Neutrophil (primary cell): Measurements from ENCODE around the gene RANBP1.

Experiments
- H3K27ac ChIP-seq: fragments of 200-600 bp; sonication (generic); 2 replicates; pipeline ENCODE4 v1.5.1; 2016; ENCODE audit warnings: mild to moderate bottlenecking, moderate library complexity
- H3K27me3 ChIP-seq: fragments of 200-600 bp; sonication (generic); 2 replicates; pipeline ENCODE4 v1.6.0; 2016; ENCODE audit warnings: mild to moderate bottlenecking
- H3K36me3 ChIP-seq: fragments of 200-600 bp; sonication (generic); 2 replicates; pipeline ENCODE4 v1.5.1; 2017
- H3K4me1 ChIP-seq, 2 experiments: fragments of 200-600 bp in 1 of 2; sonication (generic) in 1 of 2; 1 replicate in 1 of 2; 2 replicates in 1 of 2; pipeline versions ENCODE4 v1.5.1 to v1.6.1; 2013 to 2016; ENCODE audit warnings: low read depth in 1 of 2, low read length in 1 of 2, mild to moderate bottlenecking in 1 of 2, moderate library complexity in 1 of 2; ENCODE audit not compliant: control insufficient read depth in 1 of 2, insufficient read depth in 1 of 2
- H3K4me3 ChIP-seq, 2 experiments: fragments of 200-600 bp in 1 of 2; sonication (generic) in 1 of 2; 1 replicate in 1 of 2; 2 replicates in 1 of 2; pipeline ENCODE4 v1.5.1; 2013 to 2016; ENCODE audit warnings: low read depth in 1 of 2, low read length in 1 of 2, mild to moderate bottlenecking in 1 of 2, moderate library complexity in 1 of 2
- H3K9me3 ChIP-seq: fragments of 200-600 bp; sonication (generic); 2 replicates; pipeline ENCODE4 v1.5.1; 2016
- TF ChIP-seq, protein P1 (sequence below): fragments of 200-600 bp; sonication (generic); IDR thresholded peaks from 2 replicates; pipeline ENCODE4 v1.5.1; 2016; ENCODE audit warnings: antibody characterized with exemption

Gene RANBP1

DNA sequence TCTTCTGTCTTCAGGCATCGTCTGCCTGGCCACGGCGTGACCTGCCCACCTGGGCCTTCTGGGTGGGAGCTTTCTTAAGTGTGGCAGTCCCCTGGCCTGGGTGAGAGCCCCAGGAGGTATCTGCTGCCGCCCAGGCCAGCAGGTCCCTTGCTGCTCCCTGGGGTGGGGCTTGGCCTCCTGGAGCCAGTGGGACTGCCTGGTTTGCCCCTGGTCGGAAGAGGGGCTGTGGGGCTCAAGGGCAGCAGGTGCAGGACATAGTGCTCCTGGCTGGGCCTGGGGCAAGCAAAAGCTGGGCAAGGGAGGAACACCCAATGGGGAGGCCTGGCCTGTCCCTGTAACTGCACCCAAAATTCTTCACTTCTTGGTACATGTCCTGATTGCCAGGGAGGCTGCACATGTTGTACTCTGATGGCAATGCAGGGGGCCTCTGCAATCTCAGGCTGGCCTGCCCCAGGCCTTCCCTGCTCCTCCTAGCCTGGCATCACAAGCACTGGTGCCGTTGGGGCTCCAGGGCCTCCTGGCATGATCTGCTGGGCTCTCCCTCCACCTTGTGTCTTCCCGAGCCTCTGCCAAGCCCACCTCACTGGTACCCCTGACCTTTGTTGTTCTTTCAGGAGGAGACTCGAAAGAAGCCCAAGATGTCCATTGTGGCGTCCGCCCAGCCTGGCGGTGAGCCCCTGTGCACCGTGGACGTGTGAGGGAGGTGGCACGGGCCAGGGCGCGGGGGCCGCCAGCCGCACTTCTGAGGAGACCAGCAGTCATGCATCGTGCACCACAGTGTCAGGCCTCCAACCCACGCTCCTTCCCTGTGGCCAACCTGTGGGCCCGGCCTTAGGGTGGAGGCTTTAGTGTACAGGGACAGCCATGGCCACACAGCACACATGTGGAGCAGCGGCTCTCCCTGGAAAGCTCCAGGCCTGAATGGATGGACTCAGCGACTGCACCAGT, 6.2 kb upstream of the RANBP1 start:
- Histone ChIP-seq H3K36me3 (peaks cover 95% of the 10 kb centered on the region), H3K4me3 (no peak overlapping the region), H3K27me3 (no peaks in the 10 kb centered on the region), H3K27ac (no peak overlapping the region), H3K4me1 (no peaks in the 10 kb centered on the region), H3K9me3 (no peaks in the 10 kb centered on the region)
- TF ChIP-seq, protein P1, sequence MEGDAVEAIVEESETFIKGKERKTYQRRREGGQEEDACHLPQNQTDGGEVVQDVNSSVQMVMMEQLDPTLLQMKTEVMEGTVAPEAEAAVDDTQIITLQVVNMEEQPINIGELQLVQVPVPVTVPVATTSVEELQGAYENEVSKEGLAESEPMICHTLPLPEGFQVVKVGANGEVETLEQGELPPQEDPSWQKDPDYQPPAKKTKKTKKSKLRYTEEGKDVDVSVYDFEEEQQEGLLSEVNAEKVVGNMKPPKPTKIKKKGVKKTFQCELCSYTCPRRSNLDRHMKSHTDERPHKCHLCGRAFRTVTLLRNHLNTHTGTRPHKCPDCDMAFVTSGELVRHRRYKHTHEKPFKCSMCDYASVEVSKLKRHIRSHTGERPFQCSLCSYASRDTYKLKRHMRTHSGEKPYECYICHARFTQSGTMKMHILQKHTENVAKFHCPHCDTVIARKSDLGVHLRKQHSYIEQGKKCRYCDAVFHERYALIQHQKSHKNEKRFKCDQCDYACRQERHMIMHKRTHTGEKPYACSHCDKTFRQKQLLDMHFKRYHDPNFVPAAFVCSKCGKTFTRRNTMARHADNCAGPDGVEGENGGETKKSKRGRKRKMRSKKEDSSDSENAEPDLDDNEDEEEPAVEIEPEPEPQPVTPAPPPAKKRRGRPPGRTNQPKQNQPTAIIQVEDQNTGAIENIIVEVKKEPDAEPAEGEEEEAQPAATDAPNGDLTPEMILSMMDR, result no peak

- Histone ChIP-seq H3K4me1 (no peaks in the 10 kb centered on the region), H3K27ac (no peak overlapping the region), H3K9me3 (no peaks in the 10 kb centered on the region), H3K36me3 (peaks cover 93% of the 10 kb centered on the region), H3K27me3 (no peaks in the 10 kb centered on the region), H3K4me3 (no peak overlapping the region)
- TF ChIP-seq, protein P1, result no peak
These were observed 5.4 kb upstream of the RANBP1 start for GRCh38 chr22:20110359-20110985.

DNA sequence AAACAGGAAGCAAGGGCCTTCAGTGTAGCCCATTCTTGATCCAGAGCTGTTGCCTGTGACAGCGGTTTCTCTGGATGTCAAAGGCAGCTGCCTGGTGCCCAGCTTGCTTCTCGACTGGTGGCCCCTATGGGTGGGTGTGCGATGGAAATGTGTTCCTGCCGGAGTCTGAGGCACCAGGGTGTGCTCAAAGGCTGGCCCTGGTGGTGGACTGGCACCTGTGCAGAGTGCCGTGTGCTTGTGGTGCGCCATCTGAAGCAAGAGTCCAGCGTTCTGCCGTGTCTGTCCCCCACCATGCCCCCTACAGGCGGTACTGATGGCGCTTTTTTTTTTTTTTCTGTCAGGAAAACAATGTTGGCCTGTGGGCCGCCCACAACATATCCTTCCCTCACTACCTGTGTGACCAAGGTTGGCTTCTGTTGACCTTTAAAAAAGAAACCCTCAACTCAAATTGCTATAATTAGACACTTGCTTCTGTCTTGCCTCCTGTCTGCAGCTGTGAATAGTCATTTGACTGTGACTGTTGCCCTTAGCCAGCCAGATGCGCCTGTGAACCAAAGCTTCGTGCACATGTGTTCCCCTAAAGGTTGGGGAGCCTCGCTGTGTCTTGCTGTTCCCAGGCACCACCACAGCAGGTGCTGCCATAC, 4.7 kb upstream of the RANBP1 start:
- Histone ChIP-seq H3K9me3 (no peaks in the 10 kb centered on the region), H3K4me1 (peaks cover 3 to 5% of the 10 kb centered on the region in 2 experiments), H3K36me3 (peaks cover 87% of the 10 kb centered on the region), H3K4me3 (no peak overlapping the region), H3K27me3 (no peaks in the 10 kb centered on the region), H3K27ac (no peak overlapping the region)
- TF ChIP-seq, protein P1, result no peak

GRCh38 chr22:20111689-20112622, 3.9 kb upstream of the RANBP1 start:
- TF ChIP-seq, protein P1, result no peak
- no peaks in the 10 kb centered on the region for H3K27me3 ChIP-seq
- H3K9me3 ChIP-seq, result no peaks in the 10 kb centered on the region
- H3K27ac ChIP-seq, result no peak overlapping the region
- H3K4me3 ChIP-seq, result no peak overlapping the region
- peaks cover 79% of the 10 kb centered on the region for H3K36me3 ChIP-seq
- H3K4me1 ChIP-seq, result peaks cover 10 to 11% of the 10 kb centered on the region in 2 experiments
